ENCODE data around the gene NAA20. TPM values are rescaled to one million over a fixed set of nuclear protein-coding genes. Genes with fewer than 3 reads are reported as not detected.

Gene NAA20
- total and polyA plus RNA-seq, 2 of the 4 experiments (the other 2 are of a cell fraction): 35.7 to 58.8 TPM

GRCh38 chr20:20022498-20022897 is 5.3 kb downstream of the NAA20 start:
- BruUV-seq (replicated peaks): no TSS peak
- H2AK5ac ChIP-seq (ENCODE audit: low read depth, low read length): peak overlapping the region; percentile 53; the same call in 1 of the 2 replicates
- in situ Hi-C loops (cut with MboI; ENCODE audit: low sequenced_read_pairs): no loop called here

More at GRCh38 chr20:20022498-20022897, 5.3 kb downstream of the NAA20 start:
- Histone ChIP-seq H2BK20ac (ENCODE audit: low read depth, low read length) (no peak overlapping the region), H2BK5ac (ENCODE audit: low read depth, low read length, poor library complexity, severe bottlenecking) (peak overlapping the region; percentile 7), H3K4me3 (ENCODE audit: insufficient read depth, low read depth, low read length) (no peak overlapping the region), H3K9ac (ENCODE audit: low read depth, low read length) (no peak overlapping the region), H3K36me3 (ENCODE audit: control insufficient read depth, insufficient read depth, low read length) (peaks cover 11% of the 10 kb centered on the region), H3K4me2 (ENCODE audit: low read depth, low read length) (peak overlapping the region; percentile 73), H2BK120ac (ENCODE audit: low read depth, low read length) (no peak overlapping the region), H3K79me1 (ENCODE audit: low read depth in 1 of 2, low read length in 2 of 2) (peaks cover 30 to 80% of the 10 kb centered on the region in 2 experiments), H3K9me3 (ENCODE audit: control insufficient read depth, insufficient read depth, low read length) (no peaks in the 10 kb centered on the region), H2AFZ (replicated peaks; ENCODE audit: low read length, poor library complexity) (no peak overlapping the region), H4K5ac (ENCODE audit: low read depth, low read length) (no peak overlapping the region), H2AK9ac (replicated peaks; ENCODE audit: low read depth, low read length, poor library complexity) (no peak overlapping the region), H3K14ac (replicated peaks; ENCODE audit: low read depth, low read length) (no peak overlapping the region), H3K18ac (ENCODE audit: low read depth, low read length) (no peak overlapping the region), H3K23ac (ENCODE audit: low read depth, low read length) (no peak overlapping the region; the same call in 1 of the 2 replicates), H4K8ac (ENCODE audit: low read depth in 2 of 2, low read length in 2 of 2) (no peak overlapping the region), H3K4ac (ENCODE audit: low read depth, low read length) (peak overlapping the region; percentile 40), H3K27ac (ENCODE audit: insufficient read depth, low read length) (peak overlapping the region; percentile 24; the same call in 1 of the 2 replicates), H3K4me1 (ENCODE audit: control insufficient read depth, insufficient read depth, low read length) (peaks cover 20% of the 10 kb centered on the region), H4K20me1 (ENCODE audit: insufficient read depth, low read length) (peaks cover 21% of the 10 kb centered on the region), H3K9me1 (ENCODE audit: insufficient read depth, low read length) (peaks cover 19% of the 10 kb centered on the region), H3K27me3 (ENCODE audit: control insufficient read depth, insufficient read depth, low read length) (no peaks in the 10 kb centered on the region), H3K56ac (ENCODE audit: extremely low read depth, insufficient read depth, low read length) (no peak overlapping the region), H4K91ac (ENCODE audit: insufficient read depth, low read depth, low read length) (peak overlapping the region; percentile 2; the same call in 1 of the 2 replicates), H2BK15ac (ENCODE audit: low read depth, low read length) (no peak overlapping the region)
- no peak for ATAC-seq (ENCODE audit: low read depth)
- DNase-seq: no peak
- POLR2A ChIA-PET (ENCODE audit: unreplicated experiment): no interaction called here
- TF ChIP-seq CHD1 (IDR thresholded peaks at IDR 0.05; ENCODE audit: low read depth, low read length): no peak
- TF ChIP-seq POLR2A (IDR thresholded peaks at IDR 0.05; ENCODE audit: low read depth, low read length): no peak
- TF ChIP-seq RCOR1 (IDR thresholded peaks at IDR 0.05; ENCODE audit: insufficient replicate concordance, low read length): no peak
- TF ChIP-seq SMC3 (IDR thresholded peaks at IDR 0.05; ENCODE audit: low read depth, low read length): no peak
- no peak for TF ChIP-seq CTCF (conservative IDR thresholded peaks at IDR 0.05; ENCODE audit: low read depth, low read length)
- no peak for TF ChIP-seq FOS (IDR thresholded peaks at IDR 0.05; ENCODE audit: low read depth, low read length)
- TF ChIP-seq BHLHE40 (IDR thresholded peaks at IDR 0.05; ENCODE audit: low read depth, low read length): no peak
- TF ChIP-seq CEBPB (IDR thresholded peaks at IDR 0.05; ENCODE audit: low read depth, low read length): no peak
- TF ChIP-seq ELK1 (IDR thresholded peaks at IDR 0.05; ENCODE audit: borderline replicate concordance, low read depth, low read length): no peak
- no peak for TF ChIP-seq MAFK (IDR thresholded peaks at IDR 0.05; ENCODE audit: low read depth, low read length)
- no peak for TF ChIP-seq RAD21 (IDR thresholded peaks at IDR 0.05; ENCODE audit: low read length)
- TF ChIP-seq RFX5 (IDR thresholded peaks at IDR 0.05; ENCODE audit: low read depth, low read length): no peak
- TF ChIP-seq USF2 (IDR thresholded peaks at IDR 0.05; ENCODE audit: low read depth, low read length): no peak
- TF ChIP-seq NFE2L2 (IDR thresholded peaks at IDR 0.05; ENCODE audit: low read depth, low read length): no peak
- TF ChIP-seq MXI1 (IDR thresholded peaks at IDR 0.05; ENCODE audit: borderline replicate concordance, low read depth, low read length): no peak
- TF ChIP-seq MAZ (IDR thresholded peaks at IDR 0.05; ENCODE audit: borderline replicate concordance, low read depth, low read length): no peak
- CTCF ChIA-PET: no interaction called here
- dilution Hi-C loops (cut with HindIII; ENCODE audit: low sequenced_read_pairs, unreplicated experiment): no loop called here
- intact Hi-C loops (cut with micrococcal nuclease): no loop called here
